Upper lobe of right lung (tissue), 1 donor: Measurements from ENCODE around the gene ZNF385B. TPM values are rescaled to one million over a fixed set of nuclear protein-coding genes. Genes with fewer than 3 reads are reported as not detected.

ENCODE experiments used
- ATAC-seq: fragments of 200-7000 bp; cut with Tn5 transposase; one replicate; pipeline ENCODE4 v1.9.1; 2020; ENCODE audit warnings: mild to moderate bottlenecking, moderate library complexity
- DNase-seq: peaks from one replicate; pipeline ENCODE4 v3.0.0-alpha.2; 2020
- H3K27ac ChIP-seq: fragments of 200-600 bp; one replicate; pipeline ENCODE4 v1.8.0; 2022
- H3K27me3 ChIP-seq: fragments of 200-600 bp; one replicate; pipeline ENCODE4 v1.8.0; 2022; ENCODE audit warnings: mild to moderate bottlenecking
- H3K36me3 ChIP-seq: fragments of 200-600 bp; one replicate; pipeline ENCODE4 v1.8.0; 2022
- H3K4me1 ChIP-seq: fragments of 200-600 bp; one replicate; pipeline ENCODE4 v1.8.0; 2022
- H3K4me3 ChIP-seq: fragments of 200-600 bp; one replicate; pipeline ENCODE4 v1.8.0; 2022; ENCODE audit warnings: mild to moderate bottlenecking
- H3K9me3 ChIP-seq: fragments of 200-600 bp; one replicate; pipeline ENCODE4 v1.8.0; 2022
- intact Hi-C: fragments of 100-400 bp; cut with DNase I; formaldehyde crosslinking; loops from one replicate; pipeline ENCODE4 v1.11.0; 2022
- total RNA-seq: library from RNA; stranded (reverse); fragmentation: NEBNext Ultra II Directional; extraction: Animal tissue kit (Norgen Biotek cat#: 25700); gene quantifications from one replicate; pipeline ENCODE4 v1.2.1, GENCODE V29; 2021
- TF ChIP-seq, protein P1 (sequence below): fragments of 200-600 bp; IDR thresholded peaks from one replicate; pipeline ENCODE4 v1.8.0; 2022; ENCODE audit warnings: antibody characterized with exemption
- donor health status: DM: no; HTN: yes; CAD: no; lungs with severe emphysema.

Gene ZNF385B
- total RNA-seq, 1 donor from 2014 or later = 62.3 TPM

DNA sequence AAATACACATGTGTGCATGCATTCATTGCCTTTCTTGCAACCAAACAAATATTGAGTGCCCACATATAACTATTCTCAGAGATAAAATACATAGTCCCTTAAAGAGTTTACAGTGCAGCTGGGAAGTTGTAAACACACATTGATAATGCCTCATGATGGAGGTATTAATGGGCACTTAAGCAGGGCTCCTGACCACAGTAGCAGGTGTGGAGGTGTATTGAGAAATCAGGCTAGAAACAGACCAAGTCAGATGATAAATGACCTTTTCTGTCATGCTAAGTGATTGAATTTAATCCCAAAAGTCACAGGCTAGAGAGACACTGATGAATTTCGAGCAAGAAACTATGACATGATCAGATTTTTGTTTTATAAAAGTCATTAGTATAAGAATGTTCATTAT lies 157.7 kb downstream of the ZNF385B start:
- DNase-seq = no peak
- no peaks in the 10 kb centered on the region for H3K4me1 ChIP-seq
- TF ChIP-seq, protein P1, sequence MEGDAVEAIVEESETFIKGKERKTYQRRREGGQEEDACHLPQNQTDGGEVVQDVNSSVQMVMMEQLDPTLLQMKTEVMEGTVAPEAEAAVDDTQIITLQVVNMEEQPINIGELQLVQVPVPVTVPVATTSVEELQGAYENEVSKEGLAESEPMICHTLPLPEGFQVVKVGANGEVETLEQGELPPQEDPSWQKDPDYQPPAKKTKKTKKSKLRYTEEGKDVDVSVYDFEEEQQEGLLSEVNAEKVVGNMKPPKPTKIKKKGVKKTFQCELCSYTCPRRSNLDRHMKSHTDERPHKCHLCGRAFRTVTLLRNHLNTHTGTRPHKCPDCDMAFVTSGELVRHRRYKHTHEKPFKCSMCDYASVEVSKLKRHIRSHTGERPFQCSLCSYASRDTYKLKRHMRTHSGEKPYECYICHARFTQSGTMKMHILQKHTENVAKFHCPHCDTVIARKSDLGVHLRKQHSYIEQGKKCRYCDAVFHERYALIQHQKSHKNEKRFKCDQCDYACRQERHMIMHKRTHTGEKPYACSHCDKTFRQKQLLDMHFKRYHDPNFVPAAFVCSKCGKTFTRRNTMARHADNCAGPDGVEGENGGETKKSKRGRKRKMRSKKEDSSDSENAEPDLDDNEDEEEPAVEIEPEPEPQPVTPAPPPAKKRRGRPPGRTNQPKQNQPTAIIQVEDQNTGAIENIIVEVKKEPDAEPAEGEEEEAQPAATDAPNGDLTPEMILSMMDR = no peak
- H3K27ac ChIP-seq = no peak overlapping the region
- no peak overlapping the region for H3K4me3 ChIP-seq
- intact Hi-C loops = no loop called here
- no peak for ATAC-seq
- no peaks in the 10 kb centered on the region for H3K36me3 ChIP-seq
- H3K9me3 ChIP-seq = no peaks in the 10 kb centered on the region
- H3K27me3 ChIP-seq = no peaks in the 10 kb centered on the region

- no peaks in the 10 kb centered on the region for H3K9me3 ChIP-seq
- ATAC-seq (no peak), DNase-seq (no peak)
- no peak overlapping the region for H3K4me3 ChIP-seq
- H3K27ac ChIP-seq = no peak overlapping the region
- intact Hi-C loops = no loop called here
- H3K36me3 ChIP-seq = no peaks in the 10 kb centered on the region
- TF ChIP-seq, protein P1 = no peak
- no peaks in the 10 kb centered on the region for H3K4me1 ChIP-seq
- no peaks in the 10 kb centered on the region for H3K27me3 ChIP-seq
Measured at GRCh38 chr2:179702912-179703311, 158.5 kb downstream of the ZNF385B start.

DNA sequence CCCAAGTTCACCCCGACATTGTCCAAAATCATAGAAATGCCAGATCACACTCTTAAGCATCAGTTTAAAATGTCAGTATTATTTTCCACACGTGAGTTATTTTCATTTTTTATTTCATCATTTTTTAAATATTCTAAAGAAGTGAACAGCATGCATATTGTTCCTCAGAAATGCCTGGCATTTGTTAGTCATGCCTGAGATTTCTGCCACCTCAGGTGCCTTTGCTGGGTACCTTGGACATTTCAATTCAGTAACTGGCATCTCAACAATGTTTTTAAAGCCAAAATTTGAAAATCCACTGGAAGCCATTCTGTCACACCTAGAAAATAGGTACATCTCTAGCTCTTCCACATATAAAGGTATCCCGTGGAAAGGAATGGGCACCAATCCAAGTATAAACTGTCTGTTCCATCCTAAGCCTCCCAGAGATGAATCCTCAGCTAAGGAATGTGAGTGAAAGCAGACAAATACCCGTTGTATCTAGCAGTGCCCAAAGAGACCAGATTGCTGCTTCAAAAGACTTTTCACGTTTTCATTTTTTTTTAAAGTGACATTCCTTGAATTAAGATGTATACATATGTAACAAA lies 159.8 kb downstream of the ZNF385B start:
- no peak for ATAC-seq
- intact Hi-C loops = no loop called here
- H3K9me3 ChIP-seq = no peaks in the 10 kb centered on the region
- no peaks in the 10 kb centered on the region for H3K27me3 ChIP-seq
- no peak overlapping the region for H3K27ac ChIP-seq
- H3K36me3 ChIP-seq = no peaks in the 10 kb centered on the region
- TF ChIP-seq, protein P1 = no peak
- no peaks in the 10 kb centered on the region for H3K4me1 ChIP-seq
- no peak for DNase-seq
- H3K4me3 ChIP-seq = no peak overlapping the region

DNA sequence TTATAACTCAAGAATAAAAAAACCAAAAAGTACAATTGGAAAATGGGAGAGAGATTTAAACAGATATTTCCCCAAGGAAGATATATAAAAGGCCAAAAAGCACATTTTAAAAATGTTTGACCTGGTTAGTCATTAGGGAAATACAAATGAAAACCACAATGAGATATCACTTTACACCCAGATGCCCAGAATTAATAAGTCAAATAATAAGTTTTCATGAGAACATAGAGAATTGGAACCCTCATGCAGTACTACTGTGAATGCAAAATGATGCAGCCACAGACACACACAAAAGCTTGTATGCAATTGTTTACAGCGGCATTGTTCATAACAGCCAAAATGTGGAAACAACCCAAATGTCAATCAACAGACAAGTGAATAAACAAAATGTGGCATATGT lies 165.9 kb downstream of the ZNF385B start:
- Histone ChIP-seq H3K4me3 (no peak overlapping the region), H3K27ac (no peak overlapping the region), H3K36me3 (no peaks in the 10 kb centered on the region), H3K4me1 (no peaks in the 10 kb centered on the region), H3K27me3 (no peaks in the 10 kb centered on the region), H3K9me3 (no peaks in the 10 kb centered on the region)
- DNase-seq (no peak), ATAC-seq (no peak)
- intact Hi-C loops = no loop called here
- TF ChIP-seq, protein P1 = no peak

GRCh38 chr2:179694963-179695362 lies 166.4 kb downstream of the ZNF385B start:
- no peak overlapping the region for H3K27ac ChIP-seq
- H3K4me1 ChIP-seq = no peaks in the 10 kb centered on the region
- TF ChIP-seq, protein P1 = no peak
- H3K36me3 ChIP-seq = no peaks in the 10 kb centered on the region
- no peak for DNase-seq
- no peak overlapping the region for H3K4me3 ChIP-seq
- no peaks in the 10 kb centered on the region for H3K27me3 ChIP-seq
- no peaks in the 10 kb centered on the region for H3K9me3 ChIP-seq
- intact Hi-C loops = no loop called here
- ATAC-seq = no peak

DNA sequence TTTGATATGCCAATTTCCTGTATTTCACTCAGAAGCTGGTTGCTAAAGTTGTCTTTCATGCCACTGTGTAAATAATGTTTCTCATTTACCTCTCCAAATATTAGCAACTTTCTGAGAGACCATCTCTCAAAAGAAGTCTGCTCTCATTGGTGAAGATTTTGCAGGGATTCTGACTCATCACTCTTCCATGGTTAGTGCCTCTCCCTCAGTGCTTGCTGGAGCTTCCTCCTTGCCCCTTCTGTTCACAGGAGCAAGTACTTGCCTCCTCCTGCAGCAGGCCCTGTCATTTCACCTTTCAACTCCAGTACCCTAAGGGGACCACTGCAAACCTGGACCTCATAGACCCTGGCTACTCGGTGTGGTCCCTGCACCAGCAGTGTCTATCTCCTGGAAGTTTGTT lies 168.8 kb downstream of the ZNF385B start:
- Histone ChIP-seq H3K27ac (no peak overlapping the region), H3K4me1 (no peaks in the 10 kb centered on the region), H3K36me3 (no peaks in the 10 kb centered on the region), H3K27me3 (no peaks in the 10 kb centered on the region), H3K4me3 (no peak overlapping the region), H3K9me3 (no peaks in the 10 kb centered on the region)
- no peak for DNase-seq
- peak; percentile 57 for ATAC-seq
- TF ChIP-seq, protein P1 = no peak
- intact Hi-C loops = no loop called here
